SK-N-MC (cell line): ENCODE data around the gene SLC35F1.

Experiments
- EZH2 ChIP-seq: fragments of 200-600 bp; sonication (generic); IDR thresholded peaks from one replicate; pipeline ENCODE4 v1.6.1; 2017; ENCODE audit warnings: antibody characterized with exemption
- FOXP2 ChIP-seq: optimal IDR thresholded peaks from 2 replicates; pipeline ENCODE3; 2011; ENCODE audit warnings: mild to moderate bottlenecking, moderate library complexity; ENCODE audit not compliant: insufficient read depth; ENCODE audit errors: extremely low read length, control extremely low read depth

- no peak for TF ChIP-seq EZH2
- no peak for TF ChIP-seq FOXP2
Measured at GRCh38 chr6:118223316-118223715, 316.3 kb downstream of the SLC35F1 start.
